ENCODE measurements around the gene CD4.

CD4 gene

DNA sequence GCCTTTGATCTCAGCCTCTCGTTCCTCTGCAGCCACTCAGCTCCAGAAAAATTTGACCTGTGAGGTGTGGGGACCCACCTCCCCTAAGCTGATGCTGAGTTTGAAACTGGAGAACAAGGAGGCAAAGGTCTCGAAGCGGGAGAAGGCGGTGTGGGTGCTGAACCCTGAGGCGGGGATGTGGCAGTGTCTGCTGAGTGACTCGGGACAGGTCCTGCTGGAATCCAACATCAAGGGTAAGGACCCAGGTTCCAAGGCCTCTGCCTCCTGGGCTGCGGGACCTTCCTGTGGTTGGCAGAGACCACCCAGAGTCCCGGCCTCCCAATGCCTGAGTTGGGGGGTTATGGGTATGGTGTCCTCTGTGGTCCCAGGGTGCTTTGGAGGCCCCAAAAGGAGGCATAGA lies 27.8 kb downstream of the CD4 start:
- DNase-seq: no peak

DNA sequence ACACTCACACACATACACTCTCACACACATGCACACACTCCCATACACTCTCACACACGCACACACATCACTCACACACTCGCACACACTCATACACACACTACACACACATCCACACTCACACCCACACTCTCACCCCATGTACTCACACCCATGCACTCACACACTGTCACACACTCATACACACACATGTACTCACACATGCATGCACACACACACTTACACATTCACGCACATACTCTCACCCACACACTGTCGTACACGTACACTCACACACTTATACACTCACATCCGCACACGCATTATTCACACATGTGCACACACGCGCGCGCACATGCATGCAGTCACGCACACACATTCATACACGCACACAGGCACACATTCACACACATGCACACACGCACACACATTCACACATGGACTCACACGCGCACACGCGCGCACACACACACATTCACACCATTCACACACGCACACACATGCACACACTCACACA lies 28.4 kb downstream of the CD4 start:
- no peak for DNase-seq

DNA sequence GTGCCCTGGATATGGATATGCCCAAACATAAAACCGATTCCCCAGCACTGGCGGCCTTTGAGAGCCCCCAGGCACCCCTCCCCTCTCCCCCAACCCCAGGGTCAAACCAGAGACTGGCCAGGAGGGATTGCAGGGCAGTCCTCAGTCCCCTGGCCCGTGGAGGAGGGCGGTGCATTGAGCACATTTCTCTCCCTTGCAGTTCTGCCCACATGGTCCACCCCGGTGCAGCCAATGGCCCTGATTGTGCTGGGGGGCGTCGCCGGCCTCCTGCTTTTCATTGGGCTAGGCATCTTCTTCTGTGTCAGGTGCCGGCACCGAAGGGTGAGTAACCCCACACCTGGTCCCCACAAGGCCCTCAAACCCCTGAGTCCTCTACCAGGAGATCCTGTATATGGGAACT lies 28.9 kb downstream of the CD4 start:
- no peak for DNase-seq

- no peak for DNase-seq
Measured at GRCh38 chr12:6818645-6819044, 29.3 kb downstream of the CD4 start.

DNA sequence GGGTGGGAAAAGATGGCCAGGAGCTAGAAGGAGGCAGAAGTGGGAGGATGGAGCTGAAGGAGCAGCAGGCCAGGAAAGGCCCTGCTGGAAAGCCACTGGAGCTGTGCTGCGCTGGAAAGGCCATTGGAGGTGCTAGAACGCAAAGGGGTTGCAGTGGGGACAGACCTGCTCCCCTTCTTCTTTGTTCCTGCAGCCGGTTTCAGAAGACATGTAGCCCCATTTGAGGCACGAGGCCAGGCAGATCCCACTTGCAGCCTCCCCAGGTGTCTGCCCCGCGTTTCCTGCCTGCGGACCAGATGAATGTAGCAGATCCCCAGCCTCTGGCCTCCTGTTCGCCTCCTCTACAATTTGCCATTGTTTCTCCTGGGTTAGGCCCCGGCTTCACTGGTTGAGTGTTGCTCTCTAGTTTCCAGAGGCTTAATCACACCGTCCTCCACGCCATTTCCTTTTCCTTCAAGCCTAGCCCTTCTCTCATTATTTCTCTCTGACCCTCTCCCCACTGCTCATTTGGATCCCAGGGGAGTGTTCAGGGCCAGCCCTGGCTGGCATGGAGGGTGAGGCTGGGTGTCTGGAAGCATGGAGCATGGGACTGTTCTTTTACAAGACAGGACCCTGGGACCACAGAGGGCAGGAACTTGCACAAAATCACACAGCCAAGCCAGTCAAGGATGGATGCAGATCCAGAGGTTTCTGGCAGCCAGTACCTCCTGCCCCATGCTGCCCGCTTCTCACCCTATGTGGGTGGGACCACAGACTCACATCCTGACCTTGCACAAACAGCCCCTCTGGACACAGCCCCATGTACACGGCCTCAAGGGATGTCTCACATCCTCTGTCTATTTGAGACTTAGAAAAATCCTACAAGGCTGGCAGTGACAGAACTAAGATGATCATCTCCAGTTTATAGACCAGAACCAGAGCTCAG lies 30.0 kb downstream of the CD4 start:
- DNase-seq: no peak

GRCh38 chr12:6820166-6820565 lies 30.8 kb downstream of the CD4 start:
- peak in 1 of 14 donors; percentile 45 for DNase-seq

GRCh38 chr12:6821591-6822425 lies 32.5 kb downstream of the CD4 start, which contains the start of gene GPR162:
Gene GPR162, plus strand, starts transcription at chr12:6821821. Its CDS starts 2,078 bp downstream, at chr12:6823899.
- DNase-seq: peak in 11 of 14 donors; percentile 26 to 94 (median 54)

GRCh38 chr12:6822426-6823135 lies 33.3 kb downstream of the CD4 start:
- DNase-seq: peak in 1 of 14 donors; percentile 48

DNA sequence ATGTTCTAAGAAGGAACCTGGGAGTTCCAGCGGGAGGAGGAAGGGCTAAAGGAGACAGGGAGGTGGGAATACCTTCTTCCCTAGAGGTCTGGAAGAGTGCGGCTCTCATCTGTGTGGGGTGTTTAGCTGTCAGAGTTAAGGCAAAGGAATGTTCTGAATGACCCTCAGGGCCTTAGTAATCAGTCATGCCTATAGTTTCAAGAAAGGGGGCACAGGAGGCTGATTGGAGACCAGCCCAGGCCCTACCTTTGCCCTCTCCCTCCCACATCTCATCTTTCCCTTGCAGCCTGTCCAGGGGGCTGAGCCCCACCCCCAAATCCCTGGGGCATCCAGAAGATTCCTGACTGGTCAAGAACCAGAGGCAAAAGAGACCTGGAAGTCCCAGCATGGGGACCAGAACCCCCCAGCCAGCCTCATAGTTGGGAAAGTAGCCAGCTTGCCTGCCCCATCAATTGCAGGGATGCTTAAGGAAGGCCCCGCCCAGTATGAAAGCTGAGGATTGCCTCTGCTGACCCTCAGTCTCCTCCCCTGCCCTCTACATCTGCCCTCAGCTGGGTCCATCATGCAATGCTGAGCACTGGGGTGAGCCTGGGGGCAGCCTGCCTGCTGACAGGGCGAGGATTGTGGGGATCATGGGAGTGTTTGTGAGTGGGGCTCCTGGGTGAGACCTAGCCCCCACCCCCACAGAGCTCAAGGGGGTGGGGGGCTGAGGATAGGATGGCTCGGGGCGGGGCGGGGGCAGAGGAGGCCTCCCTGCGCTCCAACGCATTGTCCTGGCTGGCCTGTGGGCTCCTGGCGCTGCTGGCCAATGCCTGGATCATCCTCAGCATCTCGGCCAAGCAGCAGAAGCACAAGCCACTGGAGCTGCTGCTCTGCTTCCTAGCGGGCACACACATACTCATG lies 34.1 kb downstream of the CD4 start:
- no peak for DNase-seq

- DNase-seq: peak in 1 of 14 donors; percentile 43
Measured at GRCh38 chr12:6824085-6824775, 34.9 kb downstream of the CD4 start.

DNA sequence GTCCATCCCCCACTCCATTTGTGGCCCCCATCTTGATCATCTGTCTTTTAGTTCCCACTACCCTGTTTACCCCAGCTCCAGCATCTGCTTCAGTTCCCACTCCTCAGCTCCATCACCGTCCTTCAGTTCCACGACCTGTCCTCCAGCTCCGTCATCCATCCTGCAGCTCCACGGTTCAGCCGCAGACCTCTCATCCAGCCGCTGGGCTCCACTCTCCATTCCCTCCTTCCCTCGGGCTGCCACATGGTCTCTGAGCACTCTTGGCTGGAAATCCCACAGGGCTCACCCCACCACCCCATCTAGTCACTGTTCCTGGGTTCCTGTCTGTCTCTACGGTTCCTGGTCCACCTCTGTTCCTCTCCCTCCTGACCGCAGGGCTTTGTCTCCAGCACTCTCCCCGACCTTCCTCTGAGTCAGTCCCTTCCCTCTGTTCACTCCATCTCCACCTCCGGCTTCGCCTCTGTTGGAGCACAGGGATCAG lies 35.6 kb downstream of the CD4 start:
- peak in 1 of 14 donors; percentile 70 for DNase-seq

DNA sequence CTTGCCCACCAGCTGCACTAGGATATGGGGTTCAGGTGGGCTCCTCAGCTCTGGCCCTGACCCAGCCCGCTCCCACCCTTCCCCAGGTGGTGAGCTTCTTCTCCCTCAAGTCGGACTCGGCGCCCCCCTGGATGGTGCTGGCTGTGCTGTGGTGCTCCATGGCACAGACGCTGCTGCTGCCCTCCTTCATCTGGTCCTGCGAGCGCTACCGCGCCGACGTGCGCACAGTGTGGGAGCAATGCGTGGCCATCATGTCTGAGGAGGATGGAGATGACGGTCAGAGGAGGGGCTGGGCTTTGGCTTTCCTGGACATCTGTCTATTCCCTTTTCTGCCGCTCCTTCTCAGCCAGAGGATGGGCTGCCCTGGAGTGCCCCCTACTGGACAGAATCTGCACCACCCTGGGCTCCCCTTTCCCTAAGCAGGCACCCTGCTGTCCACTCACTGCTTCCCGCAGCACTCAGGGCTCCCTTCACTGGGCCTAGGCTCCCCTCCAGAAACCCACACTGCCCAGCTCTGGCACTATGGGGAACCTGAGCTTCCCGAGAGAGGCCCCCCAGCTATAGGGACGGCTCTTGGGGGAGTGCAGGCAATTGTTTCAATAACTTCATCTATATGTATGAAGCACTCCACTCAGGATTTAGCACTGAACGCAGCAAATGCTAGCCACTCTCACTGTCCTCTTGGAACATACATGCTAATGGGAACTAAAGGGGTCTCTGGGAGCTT lies 36.2 kb downstream of the CD4 start:
- DNase-seq: peak in 13 of 14 donors; percentile 18 to 85 (median 69)

- no peak for DNase-seq
Measured at GRCh38 chr12:6826125-6826733, 36.9 kb downstream of the CD4 start.

DNA sequence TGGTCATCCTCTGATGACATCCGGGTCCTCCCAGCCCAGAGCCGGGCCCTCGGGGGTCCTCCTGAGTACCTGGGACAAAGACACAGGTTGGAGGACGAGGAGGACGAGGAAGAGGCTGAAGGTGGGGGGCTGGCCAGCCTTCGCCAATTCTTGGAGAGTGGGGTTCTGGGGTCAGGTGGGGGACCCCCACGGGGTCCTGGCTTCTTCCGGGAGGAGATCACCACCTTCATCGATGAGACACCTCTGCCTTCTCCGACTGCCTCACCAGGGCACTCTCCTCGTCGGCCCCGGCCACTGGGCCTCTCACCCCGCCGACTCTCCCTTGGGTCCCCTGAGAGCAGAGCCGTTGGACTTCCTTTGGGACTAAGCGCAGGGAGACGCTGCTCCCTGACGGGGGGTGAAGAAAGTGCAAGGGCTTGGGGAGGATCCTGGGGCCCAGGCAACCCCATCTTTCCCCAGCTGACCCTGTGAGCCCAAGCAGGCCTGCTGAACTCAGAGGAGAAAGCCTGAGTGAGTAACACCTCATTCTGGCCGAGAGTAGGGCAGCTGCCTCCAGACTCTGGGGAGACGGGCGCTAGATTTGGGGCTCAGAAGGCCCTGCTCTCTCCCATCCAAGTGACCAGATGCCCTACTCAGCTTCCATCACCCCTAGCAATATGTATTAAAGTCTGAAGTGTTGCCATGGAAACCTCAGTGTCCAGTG lies 37.6 kb downstream of the CD4 start:
- DNase-seq: no peak

DNA sequence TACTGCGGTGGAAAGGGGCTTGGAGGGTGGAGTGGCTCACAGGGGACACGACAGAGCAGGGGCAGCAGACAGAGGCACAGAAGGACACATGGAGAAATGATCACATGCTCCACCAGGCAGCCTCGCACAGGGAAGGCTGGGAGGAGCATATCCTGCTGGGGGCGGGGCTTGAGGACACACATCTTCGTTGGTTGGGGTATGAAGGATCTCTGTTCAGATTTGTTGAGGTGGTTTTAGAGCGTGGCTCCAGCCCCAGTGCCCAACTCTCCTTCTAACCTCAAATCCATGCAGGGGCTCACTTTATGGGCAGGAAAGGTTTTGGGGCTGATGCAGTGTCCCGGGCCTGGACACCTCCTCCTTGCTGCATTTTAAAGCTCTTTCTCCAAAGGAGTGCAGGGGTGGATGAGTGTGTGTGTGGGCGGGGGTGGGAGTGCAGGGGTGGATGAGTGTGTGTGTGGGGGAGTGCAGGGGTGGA lies 38.1 kb downstream of the CD4 start:
- DNase-seq: peak in 9 of 14 donors; percentile 15 to 91 (median 35)

DNA sequence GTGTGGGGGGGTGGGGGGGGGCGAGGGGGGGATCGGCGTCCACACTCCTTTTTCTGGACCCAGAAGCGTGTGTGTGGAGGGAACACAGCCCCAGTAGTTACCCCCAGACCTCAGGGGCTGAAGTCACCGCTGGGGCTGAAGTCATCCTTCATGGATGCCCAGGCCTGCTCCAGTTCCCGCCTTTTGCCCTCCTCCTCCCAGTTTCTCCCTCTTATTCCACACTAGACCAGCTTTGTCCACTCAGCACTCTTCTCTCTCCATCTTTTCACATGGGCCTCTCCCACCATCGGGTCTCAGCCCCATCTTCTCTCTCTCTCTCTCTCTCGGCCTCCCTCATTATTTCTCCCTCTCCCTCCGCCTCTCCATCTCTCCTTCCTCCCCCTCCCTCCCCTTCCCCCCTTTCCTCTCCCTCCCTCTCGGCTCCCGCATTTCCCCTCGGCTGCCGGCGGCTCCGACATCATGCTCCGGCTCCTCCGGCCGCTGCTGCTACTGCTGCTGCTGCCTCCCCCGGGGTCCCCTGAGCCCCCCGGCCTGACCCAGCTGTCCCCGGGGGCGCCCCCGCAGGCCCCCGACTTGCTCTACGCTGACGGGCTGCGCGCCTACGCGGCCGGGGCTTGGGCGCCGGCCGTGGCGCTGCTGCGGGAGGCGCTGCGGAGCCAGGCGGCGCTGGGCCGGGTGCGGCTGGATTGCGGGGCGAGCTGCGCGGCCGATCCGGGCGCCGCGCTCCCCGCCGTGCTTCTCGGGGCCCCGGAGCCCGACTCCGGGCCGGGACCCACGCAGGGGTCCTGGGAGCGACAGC lies 38.9 kb downstream of the CD4 start, which contains the start of gene P3H3:
TSS of gene P3H3 (plus strand) at position 426 of the 799 bp plus-strand sequence. CDS start at position 460, 34 bp downstream.
- DNase-seq: peak in 3 of 14 donors; percentile 9 to 63 (median 28)

Measured in C1 segment of cervical spinal cord (tissue), 14 donors.